Peyer's patch (tissue), 4 donors: Measurements from ENCODE around the gene ACCS.

Experiments used
- POLR2A ChIP-seq, 2 donors: fragments of 450-650 bp; IDR thresholded peaks; one replicate each; pipeline ENCODE4 v1.5.1; 2017; ENCODE audit warnings: antibody characterized with exemption in 2 of 2, mild to moderate bottlenecking in 2 of 2, moderate library complexity in 2 of 2
- TF ChIP-seq, protein P1 (sequence below), 6 experiments: fragments of 450-650 bp in 4 of 6; fragments of 200-600 bp in 2 of 6; sonication (generic) in 1 of 6; IDR thresholded peaks; one replicate each; pipeline ENCODE4 v1.5.1; 2017 to 2019; ENCODE audit warnings: antibody characterized with exemption in 6 of 6, mild to moderate bottlenecking in 3 of 6, moderate library complexity in 1 of 6

DNA sequence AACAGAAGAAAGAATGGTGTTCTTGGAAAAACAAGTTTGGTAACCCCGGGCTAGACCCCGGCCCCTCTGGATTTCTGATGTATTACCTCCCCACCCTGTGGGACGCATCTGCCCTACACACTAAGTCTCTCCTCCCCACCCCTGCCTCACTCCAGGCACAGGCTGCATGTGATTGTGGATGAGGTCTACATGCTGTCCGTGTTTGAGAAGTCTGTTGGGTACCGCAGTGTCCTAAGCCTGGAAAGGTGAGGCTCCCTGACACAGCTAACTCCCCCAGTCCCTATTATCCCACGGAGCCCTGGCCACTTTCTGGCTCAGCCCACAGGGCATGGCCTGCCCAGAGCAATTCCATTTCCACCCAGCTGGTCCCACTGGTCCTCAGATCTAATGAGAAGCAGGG lies 13.3 kb downstream of the ACCS start:
- no peak for TF ChIP-seq POLR2A (IDR thresholded peaks at IDR 0.05)
- TF ChIP-seq, protein P1, sequence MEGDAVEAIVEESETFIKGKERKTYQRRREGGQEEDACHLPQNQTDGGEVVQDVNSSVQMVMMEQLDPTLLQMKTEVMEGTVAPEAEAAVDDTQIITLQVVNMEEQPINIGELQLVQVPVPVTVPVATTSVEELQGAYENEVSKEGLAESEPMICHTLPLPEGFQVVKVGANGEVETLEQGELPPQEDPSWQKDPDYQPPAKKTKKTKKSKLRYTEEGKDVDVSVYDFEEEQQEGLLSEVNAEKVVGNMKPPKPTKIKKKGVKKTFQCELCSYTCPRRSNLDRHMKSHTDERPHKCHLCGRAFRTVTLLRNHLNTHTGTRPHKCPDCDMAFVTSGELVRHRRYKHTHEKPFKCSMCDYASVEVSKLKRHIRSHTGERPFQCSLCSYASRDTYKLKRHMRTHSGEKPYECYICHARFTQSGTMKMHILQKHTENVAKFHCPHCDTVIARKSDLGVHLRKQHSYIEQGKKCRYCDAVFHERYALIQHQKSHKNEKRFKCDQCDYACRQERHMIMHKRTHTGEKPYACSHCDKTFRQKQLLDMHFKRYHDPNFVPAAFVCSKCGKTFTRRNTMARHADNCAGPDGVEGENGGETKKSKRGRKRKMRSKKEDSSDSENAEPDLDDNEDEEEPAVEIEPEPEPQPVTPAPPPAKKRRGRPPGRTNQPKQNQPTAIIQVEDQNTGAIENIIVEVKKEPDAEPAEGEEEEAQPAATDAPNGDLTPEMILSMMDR (IDR thresholded peaks at IDR 0.05): no peak
